Measurements from ENCODE around the gene PPP1R13L.

The PPP1R13L gene

DNA sequence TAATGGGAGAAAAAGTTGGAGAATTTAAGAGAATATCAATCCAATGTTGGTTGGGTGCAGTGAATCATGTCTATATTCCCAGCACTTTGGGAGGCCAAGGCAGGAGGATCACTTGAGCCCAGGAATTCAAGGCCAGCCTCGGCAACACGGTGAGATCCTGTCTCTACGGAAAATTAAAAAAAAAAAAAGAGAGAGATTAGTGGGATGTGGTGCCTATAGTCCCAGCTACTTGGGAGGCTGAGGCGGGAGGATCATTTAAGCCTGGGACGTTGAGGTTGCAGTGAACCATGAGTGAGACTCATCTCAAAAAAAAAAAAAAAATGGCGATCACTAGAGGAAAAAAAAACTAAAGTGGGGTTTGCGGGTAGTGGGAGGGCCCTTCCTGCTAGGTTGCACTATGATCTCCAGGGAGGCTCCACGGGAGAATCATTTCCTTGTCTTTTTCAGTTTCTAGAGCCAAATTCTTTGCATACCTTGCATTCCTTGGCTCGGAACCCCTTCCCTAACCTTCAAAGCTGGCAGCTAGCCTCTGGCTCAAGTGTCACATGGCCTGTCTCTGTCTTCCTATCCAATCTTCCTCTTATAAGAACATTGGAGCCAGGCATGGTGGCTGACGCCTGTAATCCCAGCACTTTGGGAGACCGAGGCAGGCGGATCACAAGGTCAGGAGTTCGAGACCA is 28.7 kb downstream of the PPP1R13L start:
- H2AFZ ChIP-seq (ENCODE audit: low read length): no peak overlapping the region
- H3F3A ChIP-seq (ENCODE audit: insufficient read depth, low read length): no peaks in the 10 kb centered on the region
- H3K9me2 ChIP-seq (ENCODE audit: low read depth, low read length): no peaks in the 10 kb centered on the region
- H3K79me2 ChIP-seq (ENCODE audit: insufficient read depth, low read length): no peaks in the 10 kb centered on the region
- no peaks in the 10 kb centered on the region for H3K36me3 ChIP-seq (ENCODE audit: insufficient read depth, low read length)
- H3K4me1 ChIP-seq (ENCODE audit: insufficient read depth, low read length, severe bottlenecking): peaks cover 3% of the 10 kb centered on the region
- no peak overlapping the region for H3K4me2 ChIP-seq (ENCODE audit: low read length)
- TF ChIP-seq, protein P1, sequence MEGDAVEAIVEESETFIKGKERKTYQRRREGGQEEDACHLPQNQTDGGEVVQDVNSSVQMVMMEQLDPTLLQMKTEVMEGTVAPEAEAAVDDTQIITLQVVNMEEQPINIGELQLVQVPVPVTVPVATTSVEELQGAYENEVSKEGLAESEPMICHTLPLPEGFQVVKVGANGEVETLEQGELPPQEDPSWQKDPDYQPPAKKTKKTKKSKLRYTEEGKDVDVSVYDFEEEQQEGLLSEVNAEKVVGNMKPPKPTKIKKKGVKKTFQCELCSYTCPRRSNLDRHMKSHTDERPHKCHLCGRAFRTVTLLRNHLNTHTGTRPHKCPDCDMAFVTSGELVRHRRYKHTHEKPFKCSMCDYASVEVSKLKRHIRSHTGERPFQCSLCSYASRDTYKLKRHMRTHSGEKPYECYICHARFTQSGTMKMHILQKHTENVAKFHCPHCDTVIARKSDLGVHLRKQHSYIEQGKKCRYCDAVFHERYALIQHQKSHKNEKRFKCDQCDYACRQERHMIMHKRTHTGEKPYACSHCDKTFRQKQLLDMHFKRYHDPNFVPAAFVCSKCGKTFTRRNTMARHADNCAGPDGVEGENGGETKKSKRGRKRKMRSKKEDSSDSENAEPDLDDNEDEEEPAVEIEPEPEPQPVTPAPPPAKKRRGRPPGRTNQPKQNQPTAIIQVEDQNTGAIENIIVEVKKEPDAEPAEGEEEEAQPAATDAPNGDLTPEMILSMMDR (IDR thresholded peaks at IDR 0.05; ENCODE audit: low read length): no peak
- TF ChIP-seq EZH2 (IDR thresholded peaks at IDR 0.05; ENCODE audit: borderline replicate concordance, low read length): no peak
- H3K9ac ChIP-seq (ENCODE audit: low read length): no peak overlapping the region
- no peaks in the 10 kb centered on the region for H3K27me3 ChIP-seq (ENCODE audit: insufficient read depth, low read length)
- no peak overlapping the region for H3K27ac ChIP-seq (ENCODE audit: low read depth, low read length, poor library complexity, severe bottlenecking)
- H3K4me3 ChIP-seq (ENCODE audit: low read depth, low read length, poor library complexity, severe bottlenecking): no peak overlapping the region
- H4K20me1 ChIP-seq (ENCODE audit: insufficient read depth, low read length): no peaks in the 10 kb centered on the region
- no peaks in the 10 kb centered on the region for H3K9me3 ChIP-seq (ENCODE audit: low read length)

DNA sequence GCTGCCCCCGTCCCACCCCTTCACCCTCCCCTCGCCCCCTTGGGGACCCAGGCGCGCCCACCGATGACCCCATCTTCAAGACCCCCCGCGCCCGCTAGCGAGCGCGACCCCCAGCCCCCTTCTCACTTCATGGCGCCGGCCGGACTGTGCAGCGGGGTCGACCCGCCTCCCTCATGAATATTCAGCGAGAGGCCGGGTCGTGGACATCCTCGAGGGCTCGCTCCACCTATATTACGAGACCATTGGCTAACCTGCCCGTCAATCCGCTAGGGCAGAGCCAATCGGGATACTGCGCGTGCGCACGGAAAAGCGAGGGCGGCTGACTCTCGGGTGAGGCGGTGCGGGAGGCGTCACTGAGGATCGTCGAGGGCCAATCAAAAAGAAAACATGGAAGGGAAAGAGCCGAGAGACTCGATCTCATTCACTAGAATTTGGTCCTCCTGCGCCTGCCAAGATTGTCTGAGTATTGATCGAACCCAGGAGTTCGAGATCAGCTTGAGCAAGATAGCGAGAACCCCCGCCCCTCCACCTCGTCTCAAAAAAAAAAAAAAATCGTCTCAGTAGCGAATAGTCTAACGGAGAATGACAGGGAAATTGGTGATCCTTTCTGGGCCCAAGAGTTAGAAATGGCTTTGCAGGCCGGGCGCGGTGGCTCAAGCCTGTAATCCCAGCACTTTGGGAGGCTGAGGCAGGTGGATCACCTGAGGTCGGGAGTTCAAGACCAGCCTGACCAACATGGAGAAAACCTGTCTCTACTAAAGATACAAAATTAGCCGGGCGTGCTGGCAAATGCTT is 34.3 kb downstream of the PPP1R13L start, which contains the start of gene ERCC2:
ERCC2 (minus strand) TSS at position 164 of the 795 bp plus-strand sequence; CDS start at position 131, 33 bp downstream.
- peaks cover 4% of the 10 kb centered on the region; the same call in 1 of the 2 replicates for H3K36me3 ChIP-seq (ENCODE audit: insufficient read depth, low read length)
- no peaks in the 10 kb centered on the region for H3K79me2 ChIP-seq (ENCODE audit: insufficient read depth, low read length)
- H3K4me3 ChIP-seq (ENCODE audit: low read depth, low read length, poor library complexity, severe bottlenecking): peak within 1 kb of the TSS; percentile 99
- H2AFZ ChIP-seq (ENCODE audit: low read length): no peak within 1 kb of the TSS
- no peaks in the 10 kb centered on the region for H3F3A ChIP-seq (ENCODE audit: insufficient read depth, low read length)
- H3K9me3 ChIP-seq (ENCODE audit: low read length): no peaks in the 10 kb centered on the region
- no peaks in the 10 kb centered on the region for H3K9me2 ChIP-seq (ENCODE audit: low read depth, low read length)
- peak within 1 kb of the TSS; percentile 98 for H3K4me2 ChIP-seq (ENCODE audit: low read length)
- peak within 1 kb of the TSS; percentile 43 for H3K27ac ChIP-seq (ENCODE audit: low read depth, low read length, poor library complexity, severe bottlenecking)
- no peaks in the 10 kb centered on the region for H4K20me1 ChIP-seq (ENCODE audit: insufficient read depth, low read length)
- peak within 1 kb of the TSS; percentile 88 for H3K9ac ChIP-seq (ENCODE audit: low read length)
- no peaks in the 10 kb centered on the region for H3K27me3 ChIP-seq (ENCODE audit: insufficient read depth, low read length)
- H3K4me1 ChIP-seq (ENCODE audit: insufficient read depth, low read length, severe bottlenecking): peaks cover 20% of the 10 kb centered on the region
- TF ChIP-seq EZH2 (IDR thresholded peaks at IDR 0.05; ENCODE audit: borderline replicate concordance, low read length): no peak
- TF ChIP-seq, protein P1 (IDR thresholded peaks at IDR 0.05; ENCODE audit: low read length): no peak

DNA sequence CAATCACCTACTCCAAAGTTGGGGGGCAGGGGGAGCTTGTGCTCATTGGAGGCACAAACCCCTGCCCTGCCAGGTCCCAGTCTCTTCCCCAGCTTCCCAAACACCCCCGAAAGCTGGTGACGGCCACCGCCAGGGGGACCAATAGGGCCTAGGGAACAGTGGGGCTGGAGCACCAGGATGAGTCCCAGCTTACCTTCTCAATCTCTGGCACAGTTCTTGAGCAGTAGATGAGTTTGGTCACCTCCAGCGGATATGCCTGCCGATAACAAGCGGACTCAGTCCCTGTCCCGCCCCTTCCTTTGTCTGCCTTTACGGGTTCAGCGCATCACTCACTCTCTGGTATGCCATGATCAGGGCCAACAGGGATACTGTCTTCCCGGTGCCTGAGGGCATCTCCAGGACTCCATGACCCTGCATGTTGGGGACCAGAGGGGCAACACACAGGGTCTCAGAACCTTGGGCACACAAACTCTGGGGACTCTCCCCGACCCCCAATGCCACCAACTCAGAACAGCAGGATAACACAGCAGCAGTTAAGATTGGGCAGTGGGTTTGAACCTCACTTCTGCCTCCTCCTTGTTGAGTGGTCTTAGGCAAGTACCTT is 36.0 kb downstream of the PPP1R13L start:
- Histone ChIP-seq H3K9me2 (ENCODE audit: low read depth, low read length) (no peaks in the 10 kb centered on the region), H3K4me1 (ENCODE audit: insufficient read depth, low read length, severe bottlenecking) (peaks cover 20% of the 10 kb centered on the region), H2AFZ (ENCODE audit: low read length) (no peak overlapping the region), H3K36me3 (ENCODE audit: insufficient read depth, low read length) (peaks cover 20% of the 10 kb centered on the region; the same call in 1 of the 2 replicates), H3K27ac (ENCODE audit: low read depth, low read length, poor library complexity, severe bottlenecking) (no peak overlapping the region), H3F3A (ENCODE audit: insufficient read depth, low read length) (no peaks in the 10 kb centered on the region), H3K27me3 (ENCODE audit: insufficient read depth, low read length) (no peaks in the 10 kb centered on the region), H3K9ac (ENCODE audit: low read length) (no peak overlapping the region; the same call in 1 of the 2 replicates), H3K79me2 (ENCODE audit: insufficient read depth, low read length) (no peaks in the 10 kb centered on the region), H3K4me2 (ENCODE audit: low read length) (peak overlapping the region; percentile 98), H3K4me3 (ENCODE audit: low read depth, low read length, poor library complexity, severe bottlenecking) (peak overlapping the region; percentile 7), H3K9me3 (ENCODE audit: low read length) (no peaks in the 10 kb centered on the region), H4K20me1 (ENCODE audit: insufficient read depth, low read length) (no peaks in the 10 kb centered on the region)
- TF ChIP-seq, protein P1 (IDR thresholded peaks at IDR 0.05; ENCODE audit: low read length): no peak
- no peak for TF ChIP-seq EZH2 (IDR thresholded peaks at IDR 0.05; ENCODE audit: borderline replicate concordance, low read length)
